HepG2 (cell line): ENCODE data around the gene SFT2D1. TPM values are rescaled to one million over a fixed set of nuclear protein-coding genes. Genes with fewer than 3 reads are reported as not detected.

ENCODE experiments used
- ATF1 ChIP-seq: IDR thresholded peaks from 2 replicates; pipeline ENCODE4 v1.6.1; 2016; ENCODE audit warnings: mild to moderate bottlenecking, control low read depth
- CCDC6 ChIP-seq: sonication (generic); formaldehyde crosslinking; IDR thresholded peaks from 2 replicates; pipeline ENCODE4 v1.8.1; 2022; ENCODE audit warnings: mild to moderate bottlenecking, missing genetic modification reagents, moderate library complexity
- POLR2AphosphoS5 ChIP-seq: IDR thresholded peaks from 2 replicates; pipeline ENCODE4 v1.6.1; 2012; ENCODE audit warnings: low read depth, low read length
- SMC3 ChIP-seq: IDR thresholded peaks from 2 replicates; pipeline ENCODE4 v1.6.1; 2011; ENCODE audit warnings: low read length, improper control_type of control experiment
- ZNF121 ChIP-seq: sonication (generic); formaldehyde crosslinking; IDR thresholded peaks from 2 replicates; pipeline ENCODE4 v1.5.0; 2020; ENCODE audit warnings: mild to moderate bottlenecking, missing genetic modification reagents
- ZNF30 ChIP-seq: sonication (generic); formaldehyde crosslinking; IDR thresholded peaks from 2 replicates; pipeline ENCODE4 v1.5.0; 2020; ENCODE audit warnings: mild to moderate bottlenecking, missing genetic modification reagents
- ZNF672 ChIP-seq: sonication (generic); formaldehyde crosslinking; IDR thresholded peaks from 2 replicates; pipeline ENCODE4 v1.8.1; 2022; ENCODE audit warnings: missing genetic modification reagents
- polyA plus RNA-seq, 8 experiments: library from polyadenylated mRNA; depleted of rRNA in 3 of 8; stranded (reverse) in 7 of 8; unstranded in 1 of 8; fragments of >200 nt; fragmentation: Illumina TruSeq in 4 of 8; extraction: Trizol in 4 of 8; gene quantifications; 2 replicates each; pipeline versions ENCODE4 v1.2.1 to v1.2.3, GENCODE V29; 2011 to 2016; ENCODE audit warnings: low read depth in 4 of 8, missing spikeins in 1 of 8, mixed read lengths in 1 of 8; ENCODE audit not compliant: insufficient read depth in 1 of 8
- total RNA-seq, 5 experiments: library from RNA; depleted of rRNA; stranded (reverse); fragments of >200 nt; fragmentation: Illumina TruSeq; extraction: Trizol; gene quantifications; 2 replicates each; pipeline ENCODE4 v1.2.3, GENCODE V29; 2016; ENCODE audit warnings: low read depth in 1 of 5
- TF ChIP-seq, protein P1 (sequence below): IDR thresholded peaks from 2 replicates; pipeline ENCODE4 v1.6.1; 2016; ENCODE audit warnings: missing compliant biosample characterization, missing genetic modification reagents, borderline replicate concordance
- TF ChIP-seq, protein P2 (sequence below): sonication (generic); formaldehyde crosslinking; IDR thresholded peaks from 2 replicates; pipeline ENCODE4 v1.4.0; 2020; ENCODE audit warnings: mild to moderate bottlenecking, missing genetic modification reagents, borderline replicate concordance
- TF ChIP-seq, protein P3 (sequence below): sonication (generic); formaldehyde crosslinking; IDR thresholded peaks from 2 replicates; pipeline ENCODE4 v1.5.1; 2020; ENCODE audit warnings: mild to moderate bottlenecking, missing genetic modification reagents, moderate library complexity
- TF ChIP-seq, protein P4 (sequence below): sonication (generic); formaldehyde crosslinking; IDR thresholded peaks from 2 replicates; pipeline ENCODE4 v1.8.1; 2023; ENCODE audit warnings: mild to moderate bottlenecking, missing genetic modification reagents

SFT2D1 gene
- total and polyA plus RNA-seq, 2 of the 13 experiments (the other 11 are each of a cell fraction or from before 2014, with no cell fraction given) = 115 to 147 TPM

DNA sequence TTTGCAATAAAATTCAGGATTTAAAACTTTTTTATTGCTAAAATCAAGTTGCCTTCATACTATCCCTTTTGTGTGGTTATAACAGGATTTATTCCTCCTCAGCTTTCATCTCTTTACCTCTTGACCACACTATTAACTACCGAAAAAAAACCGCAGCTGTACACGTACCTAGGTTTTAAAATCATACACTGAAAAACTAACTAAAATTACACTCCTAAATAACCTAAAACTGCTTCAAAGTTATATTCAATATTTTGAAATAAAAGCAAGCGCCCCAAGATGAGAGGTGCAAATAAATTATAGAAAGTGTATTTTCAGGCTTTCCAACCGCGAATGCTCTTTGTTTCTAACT lies 39.0 kb upstream of the SFT2D1 start (continued):
- TF ChIP-seq, protein P1, sequence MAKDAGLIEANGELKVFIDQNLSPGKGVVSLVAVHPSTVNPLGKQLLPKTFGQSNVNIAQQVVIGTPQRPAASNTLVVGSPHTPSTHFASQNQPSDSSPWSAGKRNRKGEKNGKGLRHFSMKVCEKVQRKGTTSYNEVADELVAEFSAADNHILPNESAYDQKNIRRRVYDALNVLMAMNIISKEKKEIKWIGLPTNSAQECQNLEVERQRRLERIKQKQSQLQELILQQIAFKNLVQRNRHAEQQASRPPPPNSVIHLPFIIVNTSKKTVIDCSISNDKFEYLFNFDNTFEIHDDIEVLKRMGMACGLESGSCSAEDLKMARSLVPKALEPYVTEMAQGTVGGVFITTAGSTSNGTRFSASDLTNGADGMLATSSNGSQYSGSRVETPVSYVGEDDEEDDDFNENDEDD (CRISPR knock-in tag) = no peak
- TF ChIP-seq ATF1 (CRISPR knock-in tag) (peak; percentile 44; the same call in 1 of the 2 replicates), ZNF30 (CRISPR knock-in tag) (no peak), CCDC6 (no peak), SMC3 (no peak), POLR2AphosphoS5 (no peak), ZNF121 (CRISPR knock-in tag) (no peak), ZNF672 (no peak)
- TF ChIP-seq, protein P2, sequence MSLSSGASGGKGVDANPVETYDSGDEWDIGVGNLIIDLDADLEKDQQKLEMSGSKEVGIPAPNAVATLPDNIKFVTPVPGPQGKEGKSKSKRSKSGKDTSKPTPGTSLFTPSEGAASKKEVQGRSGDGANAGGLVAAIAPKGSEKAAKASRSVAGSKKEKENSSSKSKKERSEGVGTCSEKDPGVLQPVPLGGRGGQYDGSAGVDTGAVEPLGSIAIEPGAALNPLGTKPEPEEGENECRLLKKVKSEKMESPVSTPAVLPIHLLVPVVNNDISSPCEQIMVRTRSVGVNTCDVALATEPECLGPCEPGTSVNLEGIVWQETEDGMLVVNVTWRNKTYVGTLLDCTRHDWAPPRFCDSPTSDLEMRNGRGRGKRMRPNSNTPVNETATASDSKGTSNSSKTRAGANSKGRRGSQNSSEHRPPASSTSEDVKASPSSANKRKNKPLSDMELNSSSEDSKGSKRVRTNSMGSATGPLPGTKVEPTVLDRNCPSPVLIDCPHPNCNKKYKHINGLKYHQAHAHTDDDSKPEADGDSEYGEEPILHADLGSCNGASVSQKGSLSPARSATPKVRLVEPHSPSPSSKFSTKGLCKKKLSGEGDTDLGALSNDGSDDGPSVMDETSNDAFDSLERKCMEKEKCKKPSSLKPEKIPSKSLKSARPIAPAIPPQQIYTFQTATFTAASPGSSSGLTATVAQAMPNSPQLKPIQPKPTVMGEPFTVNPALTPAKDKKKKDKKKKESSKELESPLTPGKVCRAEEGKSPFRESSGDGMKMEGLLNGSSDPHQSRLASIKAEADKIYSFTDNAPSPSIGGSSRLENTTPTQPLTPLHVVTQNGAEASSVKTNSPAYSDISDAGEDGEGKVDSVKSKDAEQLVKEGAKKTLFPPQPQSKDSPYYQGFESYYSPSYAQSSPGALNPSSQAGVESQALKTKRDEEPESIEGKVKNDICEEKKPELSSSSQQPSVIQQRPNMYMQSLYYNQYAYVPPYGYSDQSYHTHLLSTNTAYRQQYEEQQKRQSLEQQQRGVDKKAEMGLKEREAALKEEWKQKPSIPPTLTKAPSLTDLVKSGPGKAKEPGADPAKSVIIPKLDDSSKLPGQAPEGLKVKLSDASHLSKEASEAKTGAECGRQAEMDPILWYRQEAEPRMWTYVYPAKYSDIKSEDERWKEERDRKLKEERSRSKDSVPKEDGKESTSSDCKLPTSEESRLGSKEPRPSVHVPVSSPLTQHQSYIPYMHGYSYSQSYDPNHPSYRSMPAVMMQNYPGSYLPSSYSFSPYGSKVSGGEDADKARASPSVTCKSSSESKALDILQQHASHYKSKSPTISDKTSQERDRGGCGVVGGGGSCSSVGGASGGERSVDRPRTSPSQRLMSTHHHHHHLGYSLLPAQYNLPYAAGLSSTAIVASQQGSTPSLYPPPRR = no peak
- TF ChIP-seq, protein P3, sequence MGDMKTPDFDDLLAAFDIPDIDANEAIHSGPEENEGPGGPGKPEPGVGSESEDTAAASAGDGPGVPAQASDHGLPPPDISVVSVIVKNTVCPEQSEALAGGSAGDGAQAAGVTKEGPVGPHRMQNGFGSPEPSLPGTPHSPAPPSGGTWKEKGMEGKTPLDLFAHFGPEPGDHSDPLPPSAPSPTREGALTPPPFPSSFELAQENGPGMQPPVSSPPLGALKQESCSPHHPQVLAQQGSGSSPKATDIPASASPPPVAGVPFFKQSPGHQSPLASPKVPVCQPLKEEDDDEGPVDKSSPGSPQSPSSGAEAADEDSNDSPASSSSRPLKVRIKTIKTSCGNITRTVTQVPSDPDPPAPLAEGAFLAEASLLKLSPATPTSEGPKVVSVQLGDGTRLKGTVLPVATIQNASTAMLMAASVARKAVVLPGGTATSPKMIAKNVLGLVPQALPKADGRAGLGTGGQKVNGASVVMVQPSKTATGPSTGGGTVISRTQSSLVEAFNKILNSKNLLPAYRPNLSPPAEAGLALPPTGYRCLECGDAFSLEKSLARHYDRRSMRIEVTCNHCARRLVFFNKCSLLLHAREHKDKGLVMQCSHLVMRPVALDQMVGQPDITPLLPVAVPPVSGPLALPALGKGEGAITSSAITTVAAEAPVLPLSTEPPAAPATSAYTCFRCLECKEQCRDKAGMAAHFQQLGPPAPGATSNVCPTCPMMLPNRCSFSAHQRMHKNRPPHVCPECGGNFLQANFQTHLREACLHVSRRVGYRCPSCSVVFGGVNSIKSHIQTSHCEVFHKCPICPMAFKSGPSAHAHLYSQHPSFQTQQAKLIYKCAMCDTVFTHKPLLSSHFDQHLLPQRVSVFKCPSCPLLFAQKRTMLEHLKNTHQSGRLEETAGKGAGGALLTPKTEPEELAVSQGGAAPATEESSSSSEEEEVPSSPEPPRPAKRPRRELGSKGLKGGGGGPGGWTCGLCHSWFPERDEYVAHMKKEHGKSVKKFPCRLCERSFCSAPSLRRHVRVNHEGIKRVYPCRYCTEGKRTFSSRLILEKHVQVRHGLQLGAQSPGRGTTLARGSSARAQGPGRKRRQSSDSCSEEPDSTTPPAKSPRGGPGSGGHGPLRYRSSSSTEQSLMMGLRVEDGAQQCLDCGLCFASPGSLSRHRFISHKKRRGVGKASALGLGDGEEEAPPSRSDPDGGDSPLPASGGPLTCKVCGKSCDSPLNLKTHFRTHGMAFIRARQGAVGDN = no peak
- TF ChIP-seq, protein P4, sequence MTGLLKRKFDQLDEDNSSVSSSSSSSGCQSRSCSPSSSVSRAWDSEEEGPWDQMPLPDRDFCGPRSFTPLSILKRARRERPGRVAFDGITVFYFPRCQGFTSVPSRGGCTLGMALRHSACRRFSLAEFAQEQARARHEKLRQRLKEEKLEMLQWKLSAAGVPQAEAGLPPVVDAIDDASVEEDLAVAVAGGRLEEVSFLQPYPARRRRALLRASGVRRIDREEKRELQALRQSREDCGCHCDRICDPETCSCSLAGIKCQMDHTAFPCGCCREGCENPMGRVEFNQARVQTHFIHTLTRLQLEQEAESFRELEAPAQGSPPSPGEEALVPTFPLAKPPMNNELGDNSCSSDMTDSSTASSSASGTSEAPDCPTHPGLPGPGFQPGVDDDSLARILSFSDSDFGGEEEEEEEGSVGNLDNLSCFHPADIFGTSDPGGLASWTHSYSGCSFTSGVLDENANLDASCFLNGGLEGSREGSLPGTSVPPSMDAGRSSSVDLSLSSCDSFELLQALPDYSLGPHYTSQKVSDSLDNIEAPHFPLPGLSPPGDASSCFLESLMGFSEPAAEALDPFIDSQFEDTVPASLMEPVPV (CRISPR knock-in tag) = no peak
